Amniotic stem cell (primary cell): Measurements from ENCODE around the gene PSTPIP2.
"Not testable (repeated sequence)": the region's sequence is repeated elsewhere in the genome, so short reads cannot be mapped to it uniquely, and the experiment has no call there.

Source experiments
- DNase-seq: peaks from one replicate; lab custom pipeline; 2025; lab: John Stamatoyannopoulos, UW

Gene PSTPIP2, protein sequence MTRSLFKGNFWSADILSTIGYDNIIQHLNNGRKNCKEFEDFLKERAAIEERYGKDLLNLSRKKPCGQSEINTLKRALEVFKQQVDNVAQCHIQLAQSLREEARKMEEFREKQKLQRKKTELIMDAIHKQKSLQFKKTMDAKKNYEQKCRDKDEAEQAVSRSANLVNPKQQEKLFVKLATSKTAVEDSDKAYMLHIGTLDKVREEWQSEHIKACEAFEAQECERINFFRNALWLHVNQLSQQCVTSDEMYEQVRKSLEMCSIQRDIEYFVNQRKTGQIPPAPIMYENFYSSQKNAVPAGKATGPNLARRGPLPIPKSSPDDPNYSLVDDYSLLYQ

DNA sequence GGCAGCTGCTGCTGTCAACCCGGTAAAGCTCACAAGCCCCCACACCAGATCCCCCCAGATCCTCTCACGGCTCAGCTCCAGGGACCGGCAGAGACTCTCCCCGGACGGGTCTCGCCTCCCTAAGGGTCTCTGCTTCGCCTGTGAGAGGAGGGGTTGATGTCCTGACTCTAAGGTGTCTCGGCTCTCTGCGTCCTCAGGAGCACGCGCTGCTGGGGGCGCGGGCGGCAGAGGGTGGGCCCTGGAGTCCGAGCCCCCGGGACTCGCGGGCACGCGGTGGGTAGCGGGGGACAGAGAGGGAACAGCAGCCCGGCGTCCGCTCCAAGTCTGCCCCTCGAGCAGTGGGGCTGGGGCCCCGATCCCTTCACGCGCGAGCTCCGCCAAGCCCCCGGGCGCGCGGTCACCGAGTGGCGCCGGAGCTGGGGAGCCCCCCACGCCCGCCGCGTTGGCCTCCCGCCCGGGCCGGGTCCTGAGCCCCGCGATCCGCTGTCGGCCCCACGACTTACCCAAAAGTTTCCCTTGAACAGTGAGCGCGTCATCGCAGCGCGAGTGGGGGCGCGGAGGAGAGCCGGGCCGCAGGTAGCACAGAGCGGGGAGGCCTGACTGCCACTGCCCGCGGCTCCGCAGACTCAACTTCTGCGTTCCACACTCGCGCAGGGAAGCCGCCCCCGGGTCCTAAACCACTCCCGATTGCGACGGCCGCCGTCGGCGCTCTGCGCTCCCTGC, at the start of gene PSTPIP2:
Gene PSTPIP2, minus strand, starts transcription at position 608 of the 723 bp plus-strand sequence. Its CDS starts 72 bp downstream, at position 536.
- peak; percentile 22 for DNase-seq

DNA sequence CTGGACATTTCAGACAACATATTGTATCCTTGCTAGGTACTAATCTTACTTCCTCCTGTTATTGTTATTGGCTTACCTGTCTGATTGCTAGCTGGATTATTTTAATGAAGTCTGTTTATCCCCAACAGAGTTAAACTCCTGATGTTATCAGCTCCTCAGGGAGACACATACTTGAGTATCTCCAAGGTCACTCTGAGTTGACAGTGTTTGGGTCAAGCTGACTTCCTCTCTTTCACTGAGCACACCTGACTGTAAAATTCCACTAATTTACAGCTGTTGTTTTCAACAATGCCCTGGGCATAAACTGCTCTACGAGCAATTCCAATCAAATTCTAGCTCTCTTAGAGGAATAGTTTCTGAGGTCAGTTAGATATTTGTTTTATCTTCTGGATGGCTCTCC, 41.7 kb upstream of the PSTPIP2 start:
- DNase-seq, result no peak

DNA sequence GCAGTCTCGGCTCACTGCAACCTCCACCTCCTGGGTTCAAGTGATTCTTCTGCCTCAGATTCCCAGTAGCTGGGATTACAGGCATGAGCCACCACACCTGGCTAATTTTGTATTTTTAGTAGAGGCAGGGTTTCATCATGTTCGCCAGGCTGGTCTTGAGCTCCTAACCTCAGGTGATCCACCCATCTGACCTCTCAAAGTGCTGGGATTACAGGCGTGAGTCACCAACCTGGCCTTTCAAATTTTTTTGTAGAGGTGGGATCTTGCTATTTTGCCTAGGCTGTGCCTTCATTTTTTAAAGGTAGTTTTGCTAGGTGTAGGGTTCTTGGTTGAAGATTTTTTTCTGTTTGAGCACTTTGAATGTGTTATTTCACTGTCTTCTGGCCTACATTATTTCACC, 38.3 kb upstream of the PSTPIP2 start:
- no peak for DNase-seq

DNA sequence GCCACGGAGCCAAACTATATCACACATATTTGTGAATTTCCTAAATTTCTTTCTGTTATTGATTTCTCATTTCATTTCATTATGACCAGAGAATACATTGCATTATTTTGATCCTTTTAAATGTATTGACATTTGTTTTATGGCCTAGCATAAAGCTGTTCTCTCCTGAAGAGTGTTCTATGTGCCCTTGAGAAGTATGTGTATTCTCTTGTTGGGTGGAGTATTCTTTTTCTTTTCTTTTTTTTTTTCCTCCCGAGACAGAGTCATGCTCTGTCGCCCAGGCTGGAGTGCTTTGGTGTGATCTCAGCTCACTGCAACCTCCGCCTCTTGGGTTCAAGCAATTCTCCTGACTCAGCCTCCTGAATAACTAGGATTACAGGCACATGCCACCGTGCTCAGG, 37.3 kb upstream of the PSTPIP2 start:
- DNase-seq, result no peak

DNA sequence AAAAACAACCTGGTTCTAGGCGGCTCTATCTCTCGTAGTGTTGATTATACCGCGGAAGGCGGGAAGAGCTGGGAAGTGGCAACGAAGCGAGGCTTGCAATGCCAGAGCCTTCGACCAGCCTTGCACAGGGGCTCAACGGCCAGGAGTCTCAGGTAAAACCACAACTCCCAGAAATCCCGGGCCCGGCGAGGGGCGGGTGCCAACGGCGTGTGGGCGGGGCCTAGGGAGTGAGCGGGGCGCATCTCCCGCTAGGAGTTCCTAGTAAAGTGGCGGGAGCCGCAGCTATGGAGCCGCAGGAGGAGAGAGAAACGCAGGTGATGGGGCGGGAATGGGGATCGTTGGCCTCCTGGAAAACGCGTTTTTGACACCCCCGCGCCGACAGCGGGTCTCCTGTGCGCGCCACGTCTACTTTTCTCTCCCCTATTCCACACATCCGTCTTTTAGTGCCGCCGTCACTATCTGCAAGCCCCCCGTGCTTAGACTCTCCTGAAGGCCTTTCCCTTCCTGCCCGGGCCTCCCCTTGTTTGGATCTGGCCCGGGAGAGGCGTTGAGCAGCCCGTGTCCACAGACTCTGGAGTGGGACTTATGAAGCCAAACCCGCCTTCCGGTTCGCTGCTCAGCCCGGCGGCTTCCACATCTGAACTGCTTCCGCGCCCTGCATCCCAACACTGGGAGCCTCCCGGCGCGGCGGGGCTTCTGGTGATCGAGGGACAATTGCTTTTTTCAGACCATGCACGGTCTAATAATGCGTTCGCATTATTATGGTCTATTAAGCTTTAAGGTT, 32.3 kb upstream of the PSTPIP2 start, which contains the start of gene HAUS1:
Gene HAUS1, plus strand, starts transcription at position 258 of the 784 bp plus-strand sequence. Its CDS starts 27 bp downstream, at position 285.
- peak; percentile 51 for DNase-seq

DNA sequence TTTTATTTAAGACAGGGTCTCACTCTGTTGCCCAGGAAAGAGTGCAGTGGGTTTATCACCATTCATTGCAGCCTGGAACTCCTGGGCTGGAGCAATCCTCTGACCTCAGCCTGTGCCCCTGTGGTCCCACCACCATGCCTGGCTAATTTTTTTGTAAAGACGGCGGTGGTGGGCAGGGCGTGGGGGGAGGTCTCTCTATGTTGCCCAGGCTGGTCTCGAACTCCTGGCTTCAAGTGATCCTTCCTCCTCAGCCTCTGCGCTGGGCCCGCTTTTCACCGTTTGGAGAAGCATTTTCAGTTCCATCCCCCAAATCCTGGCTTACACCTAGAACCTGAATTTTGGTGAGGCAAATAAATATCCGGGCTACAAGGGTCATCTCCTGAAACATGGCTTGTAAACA, 27.4 kb upstream of the PSTPIP2 start:
- no peak for DNase-seq

DNA sequence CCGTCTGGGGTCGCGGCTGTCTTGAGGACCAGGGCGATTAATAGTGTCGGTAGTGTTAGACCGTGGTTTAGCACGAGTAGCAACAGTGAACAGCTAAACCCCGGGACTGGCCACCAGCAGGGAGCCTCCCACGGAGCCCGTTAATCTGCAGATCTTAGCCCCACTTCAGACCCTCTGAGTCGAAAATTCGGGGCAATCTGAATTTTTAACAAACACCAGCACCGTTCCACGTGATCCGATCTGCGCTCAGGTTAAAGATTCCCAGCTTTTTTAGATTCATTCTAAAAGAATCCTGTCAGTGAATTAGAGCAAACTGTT, 26.5 kb upstream of the PSTPIP2 start:
- DNase-seq, result no peak

DNA sequence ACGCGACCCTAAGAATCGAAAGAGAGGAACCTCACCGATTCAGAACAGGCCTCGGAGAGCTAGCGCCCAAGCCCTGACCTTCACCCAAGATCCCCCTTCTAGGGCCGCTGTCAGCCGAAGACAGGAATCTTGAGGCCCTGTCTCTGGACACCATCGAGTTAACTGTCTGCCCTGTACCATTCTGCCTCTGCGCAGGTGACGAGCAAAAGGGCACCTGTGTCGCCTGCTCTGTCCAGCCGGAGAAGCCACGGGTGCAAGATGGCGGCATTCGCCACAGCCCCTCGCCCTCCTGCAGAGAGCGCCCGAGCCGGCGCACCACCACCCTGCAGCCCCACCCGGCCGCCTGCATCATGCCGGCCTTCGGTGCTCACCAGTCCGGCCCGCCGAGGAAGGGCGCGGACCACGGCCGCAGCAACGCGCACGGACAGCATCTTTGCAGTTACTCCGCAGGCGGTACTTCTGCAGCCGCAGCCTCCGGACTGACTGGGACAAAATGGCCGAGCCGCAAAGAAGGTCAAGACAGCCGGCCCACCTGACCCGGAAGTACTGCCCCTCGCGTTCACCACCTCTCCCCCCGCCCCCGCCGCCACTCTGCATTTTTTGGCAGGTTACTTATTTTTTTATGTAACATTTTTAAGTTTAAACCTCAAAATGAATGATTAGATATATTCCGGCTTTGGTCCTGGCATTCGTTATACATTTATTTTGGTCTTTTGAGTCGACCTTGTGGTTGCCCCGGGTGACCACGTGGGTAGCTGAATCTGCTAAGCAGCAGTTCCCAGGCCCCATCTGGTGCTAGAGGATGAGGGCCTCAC, 25.9 kb upstream of the PSTPIP2 start, which contains the start of gene ATP5F1A:
Gene ATP5F1A, minus strand, starts transcription at position 496 of the 815 bp plus-strand sequence. Its CDS starts 65 bp downstream, at position 431.
- DNase-seq, result peak; percentile 80

DNA sequence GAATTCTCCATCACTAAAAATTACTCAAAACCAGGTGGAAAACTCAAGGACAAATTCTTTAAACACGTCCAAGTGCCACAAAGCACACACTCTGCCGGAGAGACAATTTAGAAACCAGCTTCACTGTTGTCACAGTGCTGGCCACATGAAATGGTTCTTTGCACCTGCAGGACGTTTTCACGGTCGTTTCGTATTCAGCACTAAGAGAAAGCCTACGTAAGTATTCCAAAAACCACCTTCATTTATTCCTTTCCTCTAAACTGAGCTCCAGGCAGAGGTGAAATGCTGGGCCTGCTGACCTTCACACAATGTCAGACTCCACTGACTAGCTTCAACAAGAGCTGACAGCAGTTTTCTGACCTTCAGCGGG, 25.4 kb upstream of the PSTPIP2 start:
- DNase-seq, result no peak

DNA sequence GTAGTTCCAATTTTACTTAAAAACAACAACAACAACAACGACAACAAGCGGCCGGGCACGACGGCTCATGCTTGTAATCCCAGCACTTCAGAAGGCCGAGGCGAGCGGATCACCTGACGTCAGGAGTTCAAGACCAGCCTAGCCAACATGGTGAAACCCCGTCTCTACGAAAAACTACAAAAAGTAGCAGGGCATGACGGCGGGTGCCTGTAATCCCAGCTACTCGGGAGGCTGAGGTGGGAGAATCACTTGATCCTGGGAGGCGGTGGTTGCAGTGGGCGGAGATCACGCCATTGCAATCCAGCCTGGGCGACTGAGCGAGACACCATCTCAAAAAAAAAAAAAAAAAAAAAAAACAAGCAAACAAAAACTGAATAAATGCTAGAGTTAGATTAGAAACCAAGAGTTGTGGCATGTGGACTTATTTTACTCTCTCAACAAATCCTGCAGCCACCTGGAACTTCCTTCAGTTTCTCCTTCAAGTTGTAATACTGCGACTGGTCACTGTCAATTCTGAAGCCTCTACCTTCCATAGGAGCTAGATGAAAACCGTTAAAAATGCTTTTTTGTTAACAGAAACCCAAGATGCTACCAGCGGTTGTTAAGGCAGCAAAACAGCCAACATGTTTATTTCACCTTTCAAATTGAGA, 24.7 kb upstream of the PSTPIP2 start:
- no peak for DNase-seq

DNA sequence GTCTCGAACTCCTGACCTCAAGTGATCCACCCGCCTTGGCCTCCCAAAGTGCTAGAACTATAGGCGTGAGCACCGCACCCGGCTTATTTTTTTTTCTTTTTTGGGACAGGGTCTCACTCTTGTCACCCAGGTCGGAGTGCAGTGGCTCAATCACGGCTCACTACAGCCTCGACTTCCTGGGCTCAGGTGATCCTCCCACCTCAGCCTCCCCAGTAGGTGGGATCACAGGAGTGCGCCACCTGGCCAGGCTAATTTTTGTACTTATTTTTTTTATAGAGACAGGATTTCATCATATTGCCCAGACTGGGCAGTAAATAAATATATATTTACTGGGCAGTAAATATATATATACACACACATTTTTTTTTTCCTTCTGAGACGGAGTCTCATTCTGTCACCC, 23.5 kb upstream of the PSTPIP2 start:
- DNase-seq, result no peak

DNA sequence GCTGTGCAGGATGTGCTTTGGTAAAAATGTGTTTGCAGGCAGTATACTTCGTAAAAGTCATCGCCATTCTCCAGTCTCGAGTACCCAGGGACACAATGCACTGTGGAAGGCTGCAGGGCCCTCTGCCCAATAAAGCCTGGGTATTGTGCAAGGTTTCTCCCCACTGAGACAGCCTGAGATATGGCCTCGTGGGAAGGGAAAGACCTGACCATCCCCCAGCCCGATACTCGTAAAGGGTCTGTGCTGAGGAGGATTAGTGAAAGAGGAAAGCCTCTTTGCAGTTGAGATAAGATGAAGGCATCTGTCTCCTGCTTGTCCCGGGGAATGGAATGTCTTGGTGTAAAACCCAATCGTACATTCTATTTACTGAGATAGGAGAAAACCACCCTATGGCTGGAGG, 16.4 kb upstream of the PSTPIP2 start:
- not testable (repeated sequence) for DNase-seq

DNA sequence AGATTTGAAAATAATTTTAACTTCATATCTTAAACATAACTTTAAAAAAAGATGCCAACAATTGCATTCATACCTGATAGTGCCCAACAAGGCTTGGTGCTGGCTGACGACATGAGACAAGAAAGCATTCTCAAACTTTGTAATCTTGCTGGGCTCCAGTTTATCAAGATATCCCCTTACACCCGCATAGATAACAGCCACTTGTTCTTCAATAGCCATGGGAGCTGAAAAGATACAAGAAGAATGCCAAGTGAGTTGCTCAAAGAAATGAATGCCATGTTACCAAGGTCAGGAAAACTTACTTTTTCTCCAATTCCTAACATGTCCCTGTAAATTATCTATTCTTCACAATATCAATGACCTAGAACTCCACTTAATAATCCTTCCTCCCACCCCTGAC, 12.4 kb upstream of the PSTPIP2 start:
- DNase-seq, result no peak

DNA sequence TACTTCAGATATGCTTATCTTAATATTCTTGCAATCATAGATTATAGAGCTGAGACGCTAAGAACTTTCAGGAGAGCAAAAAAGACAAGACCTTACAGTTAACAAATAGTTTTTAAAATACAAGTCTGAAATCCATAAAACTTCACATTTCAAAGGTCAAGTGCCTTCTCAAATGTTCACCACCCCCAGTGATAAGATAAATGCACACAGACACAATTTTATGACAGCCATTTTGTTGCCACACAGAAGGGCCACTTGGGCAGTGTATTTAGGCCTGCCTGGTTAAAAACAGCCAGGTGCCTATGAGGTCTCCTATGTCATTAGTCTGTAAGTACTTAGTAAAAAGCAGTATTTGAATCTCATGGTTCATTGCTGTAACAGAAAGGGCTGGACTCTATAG, 8.1 kb upstream of the PSTPIP2 start:
- no peak for DNase-seq

DNA sequence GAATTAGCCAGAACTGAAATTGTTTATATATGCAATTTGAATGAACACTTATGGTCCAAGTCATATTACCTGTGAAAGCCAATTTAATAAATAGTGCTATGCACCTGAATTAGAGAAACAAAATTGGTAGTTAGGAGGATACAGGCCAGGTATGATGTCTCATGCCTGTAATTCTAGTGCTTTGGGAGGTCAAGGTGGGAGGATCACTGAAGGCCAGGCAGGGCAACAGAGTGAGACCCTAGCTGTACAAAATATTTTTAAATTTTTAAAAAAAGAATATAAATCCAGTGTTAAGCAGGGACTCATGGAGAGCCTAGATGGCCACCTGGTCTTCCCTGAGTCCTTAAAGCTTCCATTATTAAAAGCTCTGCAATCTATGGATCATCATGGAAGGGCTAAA, 7.3 kb upstream of the PSTPIP2 start:
- no peak for DNase-seq

DNA sequence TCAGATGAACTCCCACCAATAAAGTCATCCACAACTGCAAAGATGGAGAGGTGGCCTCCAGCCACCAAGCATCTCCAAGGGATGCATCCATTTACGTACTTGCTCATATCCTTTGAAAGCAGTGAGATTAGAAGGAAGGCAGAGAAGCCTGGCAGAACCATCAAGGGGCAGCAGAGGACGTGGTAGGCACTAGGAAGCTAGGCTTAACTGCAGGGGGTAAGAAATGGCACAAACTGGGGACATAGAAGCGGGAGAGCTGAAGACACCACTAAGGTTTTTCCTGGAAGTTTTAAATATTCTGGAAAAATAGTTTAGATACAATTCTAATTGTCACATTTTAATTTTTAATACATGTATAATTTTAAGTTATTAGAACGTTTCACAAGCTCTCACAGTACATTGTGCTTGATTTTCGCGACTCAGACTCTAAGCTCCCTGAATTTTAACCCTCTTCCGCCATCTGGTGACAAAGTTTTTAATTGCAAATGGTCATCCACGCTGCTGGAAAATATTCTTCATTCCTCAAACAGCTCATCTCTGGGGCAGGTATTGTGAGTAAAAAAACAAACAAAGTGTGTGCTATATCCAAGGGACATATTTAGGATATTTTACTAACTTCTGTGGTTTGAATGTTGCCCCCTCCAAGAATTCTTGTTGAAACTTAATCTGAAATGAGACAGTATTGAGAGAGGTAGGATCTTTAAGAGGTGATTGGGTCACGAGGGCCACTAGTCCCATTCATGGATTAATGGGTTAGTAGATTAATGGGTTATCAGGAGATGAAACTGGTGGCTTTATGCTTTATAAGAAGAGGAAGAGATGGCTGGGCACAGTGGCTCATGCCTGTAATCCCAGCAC, 1.6 kb upstream of the PSTPIP2 start:
- DNase-seq, result peak; percentile 37

DNA sequence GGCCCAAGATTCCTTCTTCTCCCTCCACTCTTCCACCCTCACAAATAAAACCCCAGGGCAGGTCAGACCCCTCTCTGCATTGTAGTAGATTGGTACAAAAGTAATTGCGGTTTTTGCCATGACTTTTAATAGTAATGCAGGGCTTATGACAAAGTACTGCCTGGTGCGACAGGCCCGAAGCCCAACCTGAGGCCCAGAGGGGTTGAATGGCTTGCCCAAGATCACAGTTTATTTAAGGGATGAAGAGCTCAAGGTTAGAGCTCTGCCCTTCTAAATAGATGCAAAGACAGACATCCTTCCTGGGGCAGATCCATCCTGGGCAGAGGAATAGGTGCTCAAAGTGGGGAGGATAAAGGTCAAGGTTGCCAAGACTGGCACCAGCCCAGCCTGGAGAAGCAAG, 899 bp upstream of the PSTPIP2 start:
- DNase-seq, result no peak

DNA sequence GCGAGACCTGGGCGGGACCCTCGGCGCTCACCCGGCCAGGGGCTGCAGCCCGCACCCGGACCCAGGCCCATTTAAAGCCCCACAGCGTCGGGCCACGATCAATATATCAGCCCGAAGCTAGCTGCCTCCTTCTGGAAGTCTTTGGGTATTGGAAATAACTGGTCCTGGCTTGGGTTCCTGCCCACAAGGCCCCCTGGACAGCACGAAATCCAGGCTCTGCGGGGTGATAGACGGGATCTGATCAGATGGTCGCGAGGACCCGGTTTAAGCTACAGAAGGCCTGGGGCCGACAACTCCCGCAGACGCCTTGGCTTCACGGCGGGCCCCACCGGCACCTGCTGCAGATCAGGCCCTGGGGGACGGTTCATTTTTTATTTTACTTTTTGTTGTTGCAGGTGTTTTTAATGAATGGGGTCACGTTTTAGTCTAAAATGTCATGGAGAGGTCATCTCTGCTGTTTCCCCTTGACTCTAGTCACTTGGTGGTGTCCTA, 362 bp upstream of the PSTPIP2 start:
- no peak for DNase-seq

DNA sequence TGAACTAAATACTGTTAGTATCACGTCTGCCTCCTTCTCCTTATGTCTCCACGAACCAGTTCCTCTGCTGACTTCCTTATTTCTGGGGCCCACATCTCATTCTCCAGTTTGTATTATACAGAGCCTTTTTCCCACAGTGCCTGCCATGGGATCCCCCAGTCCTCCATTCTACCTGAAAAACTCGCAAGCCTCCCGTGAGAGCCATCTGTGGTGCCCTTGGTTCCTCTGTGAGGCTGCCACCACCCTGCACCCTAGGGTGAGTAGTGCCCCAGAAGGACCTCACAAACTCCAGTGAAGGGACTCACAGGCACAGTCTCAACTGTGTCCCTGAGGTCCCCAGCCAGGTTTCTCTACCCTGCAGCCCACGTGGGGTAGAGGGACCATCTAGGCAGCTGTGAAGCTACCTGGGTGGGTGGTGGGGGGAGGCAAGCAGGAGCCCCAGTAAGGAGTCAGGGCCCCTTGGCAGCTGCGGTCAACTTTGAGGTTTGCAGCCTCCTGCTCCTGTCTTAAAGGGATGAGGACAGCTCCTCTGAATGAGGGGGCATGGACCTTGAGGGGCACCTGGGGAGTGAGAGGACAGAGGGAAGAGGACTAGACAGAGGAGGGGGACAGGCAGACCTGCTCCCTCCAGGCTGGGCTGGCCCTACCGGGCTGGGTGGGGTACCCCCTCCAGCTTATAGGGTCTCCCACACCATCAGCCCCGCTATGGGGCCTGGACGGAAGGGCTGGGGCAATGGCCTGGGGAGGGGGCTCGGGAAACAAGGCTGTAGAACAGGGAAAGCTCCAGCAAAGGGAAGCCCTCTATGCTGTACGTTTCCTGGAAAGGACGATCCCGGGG, 1.0 kb downstream of the PSTPIP2 start:
- no peak for DNase-seq
